Superior temporal gyrus (tissue), 1 donor: ENCODE results near the gene VAMP8.
"Not testable (repeated sequence)": the region's sequence is repeated elsewhere in the genome, so short reads cannot be mapped to it uniquely, and the experiment has no call there.

Experiments used
- DNase-seq: peaks from one replicate; pipeline ENCODE4 v3.0.0-alpha.2; 2016; ENCODE audit errors: extremely low spot score

Gene VAMP8

DNA sequence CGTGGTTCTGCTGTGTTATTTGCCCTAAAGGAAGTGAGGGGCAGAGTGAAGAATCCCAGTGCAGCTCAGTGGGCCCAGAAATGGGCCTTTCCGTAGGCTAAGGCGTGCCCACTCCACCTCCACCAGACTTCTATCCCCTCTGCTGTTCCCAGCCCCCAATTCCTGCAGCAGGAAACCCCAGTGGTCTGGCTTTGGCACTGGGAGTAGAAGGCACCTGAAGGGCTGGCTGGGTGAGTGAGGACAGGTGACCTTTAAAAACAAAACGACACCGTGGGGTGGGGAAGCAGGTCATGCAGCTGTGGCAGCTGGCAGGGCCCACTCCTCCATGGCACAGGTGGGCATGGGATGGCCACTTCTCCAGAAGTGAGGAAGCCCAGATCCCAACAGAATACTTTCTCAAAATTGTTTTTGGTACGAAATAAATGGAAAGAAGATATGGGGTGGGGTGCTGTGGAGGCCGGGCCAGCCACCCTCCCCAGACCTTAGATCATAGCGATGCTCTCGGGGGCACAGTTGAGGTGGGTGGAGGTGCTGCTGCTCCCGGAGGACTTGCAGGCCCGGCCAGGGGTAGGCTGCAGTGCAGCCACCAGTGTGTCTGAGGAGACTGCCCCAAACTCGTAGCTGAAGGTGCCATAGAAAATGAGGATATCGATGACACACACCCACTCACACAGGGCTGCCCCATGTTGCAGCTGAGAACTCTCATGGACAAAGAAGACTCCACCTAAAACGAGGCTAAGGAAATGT lies 21.4 kb downstream of the VAMP8 start:
- no peak for DNase-seq

DNA sequence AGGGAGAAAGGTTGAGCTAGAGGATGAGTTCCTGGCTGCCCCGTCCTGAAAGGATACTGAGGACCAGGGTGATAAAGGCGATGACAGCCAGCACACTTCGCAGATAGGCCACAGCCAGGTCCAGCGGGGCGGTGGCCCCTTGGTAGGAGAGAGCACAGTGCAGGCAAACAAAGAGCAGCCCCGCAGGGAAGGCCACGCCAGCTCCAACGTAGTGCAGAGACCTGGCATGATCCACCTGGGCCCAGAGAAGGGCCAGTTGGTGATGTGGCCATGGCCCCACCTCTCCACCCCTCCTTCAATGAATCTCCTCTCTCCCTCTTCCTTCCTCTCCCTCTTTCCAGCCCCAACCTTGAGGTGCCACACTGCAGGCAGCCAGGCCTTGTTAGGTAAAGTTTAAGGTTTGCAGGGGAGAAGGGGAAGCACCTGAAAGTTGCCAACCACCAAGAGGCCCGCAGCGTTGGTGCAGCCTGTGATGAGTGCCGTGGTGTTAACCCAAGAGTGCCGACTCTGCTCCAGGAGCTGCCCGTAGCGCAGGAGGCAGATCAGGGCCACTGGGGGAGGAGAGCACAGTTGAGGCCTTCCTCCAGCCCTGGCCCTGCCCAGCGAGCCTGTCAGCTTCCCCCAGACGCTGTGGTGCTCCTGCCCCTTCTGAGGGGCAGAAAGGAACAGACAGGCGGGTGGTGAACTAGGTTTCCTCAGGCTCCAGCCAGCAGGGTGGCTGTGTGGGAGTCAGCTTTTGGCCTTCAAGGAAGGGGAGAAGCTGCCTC lies 22.3 kb downstream of the VAMP8 start:
- no peak for DNase-seq

DNA sequence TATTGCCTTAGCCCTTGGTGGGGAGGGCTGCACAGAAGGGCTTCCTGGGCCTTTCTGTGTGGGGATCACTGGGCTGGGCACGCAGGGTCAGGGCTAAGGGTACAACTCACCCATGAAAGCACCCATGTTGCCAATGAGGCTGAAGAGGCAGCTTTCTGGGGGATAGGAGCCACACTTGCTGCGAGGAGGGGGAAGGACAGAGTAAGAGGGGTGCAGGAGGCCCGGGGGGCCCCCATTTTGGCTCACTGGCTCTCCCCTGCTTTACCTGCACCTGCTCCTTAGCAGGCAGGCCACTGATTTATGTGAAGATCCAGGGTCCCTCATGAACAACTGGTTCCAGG lies 22.8 kb downstream of the VAMP8 start:
- no peak for DNase-seq

DNA sequence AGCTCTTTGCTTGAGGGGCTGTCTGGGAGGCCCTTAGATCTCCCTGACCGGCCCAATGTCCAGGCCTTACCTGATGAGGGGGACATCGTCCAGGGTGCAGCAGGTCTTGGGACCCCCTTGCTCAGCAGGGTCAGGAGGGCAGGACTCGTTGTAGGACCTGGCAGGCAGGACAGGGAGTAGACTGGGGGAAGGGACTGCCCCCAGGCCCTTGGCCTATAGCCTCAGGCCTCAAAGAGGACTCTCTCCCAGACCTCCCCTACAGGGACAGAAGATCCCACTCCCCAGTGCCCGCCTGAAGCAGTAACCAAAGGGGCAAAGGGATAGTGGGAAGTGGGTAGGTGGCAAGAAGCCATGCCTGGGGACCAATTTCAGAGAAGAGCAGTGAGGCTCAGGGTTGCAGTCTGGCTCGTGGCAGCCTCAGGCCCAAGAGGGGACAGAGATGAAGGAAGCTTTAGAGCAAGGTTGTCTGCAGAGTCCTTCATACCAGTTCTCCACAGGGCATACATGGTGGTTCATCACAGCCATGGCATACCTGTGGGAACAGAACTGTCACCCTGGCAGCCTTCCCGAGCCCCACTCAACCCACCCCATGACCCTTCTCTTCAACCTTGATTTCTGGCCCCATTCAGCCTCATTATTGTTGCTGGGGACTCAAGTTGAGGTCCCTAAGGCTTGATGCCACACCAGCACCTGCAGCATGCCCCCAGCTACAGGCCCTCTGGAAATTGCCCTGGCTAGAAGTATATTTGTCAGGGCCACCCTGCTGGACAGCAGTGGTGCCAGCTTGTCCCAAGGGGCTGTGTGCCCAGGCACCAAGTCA lies 23.8 kb downstream of the VAMP8 start:
- DNase-seq: no peak

DNA sequence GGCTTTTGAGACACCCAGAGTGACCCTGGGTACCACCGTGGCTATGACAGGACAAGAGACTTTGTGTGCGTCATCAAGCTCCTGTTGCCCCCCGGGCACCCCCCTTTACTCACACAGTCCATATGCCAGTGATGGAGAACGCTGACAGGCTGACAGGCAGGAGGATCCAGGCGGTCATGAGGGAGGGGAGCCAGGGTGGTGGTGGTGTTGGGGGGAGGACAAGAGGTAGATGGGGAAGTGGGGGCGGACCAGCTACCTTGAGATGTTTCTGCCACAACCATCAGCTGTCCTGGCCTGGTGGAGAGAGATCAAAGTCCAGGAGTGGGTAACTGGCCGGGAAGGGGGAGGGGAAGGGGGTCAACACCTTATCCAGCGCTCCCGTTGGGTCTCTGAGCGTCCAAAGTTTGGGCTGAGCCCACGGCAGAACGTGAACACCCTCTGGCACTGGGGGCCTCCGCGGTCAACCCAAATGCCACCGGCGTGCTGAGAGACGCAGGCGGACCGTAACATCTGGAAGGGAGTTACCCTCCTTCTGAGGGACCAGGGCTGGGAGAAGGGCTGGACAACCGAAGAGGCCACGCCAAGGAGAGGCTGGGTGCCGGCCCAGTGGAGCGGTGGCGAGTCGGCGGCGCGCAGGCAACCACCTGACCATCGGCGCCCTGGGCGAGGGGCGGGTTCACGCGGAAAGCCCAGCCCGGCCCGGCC lies 24.5 kb downstream of the VAMP8 start:
- no peak for DNase-seq

DNA sequence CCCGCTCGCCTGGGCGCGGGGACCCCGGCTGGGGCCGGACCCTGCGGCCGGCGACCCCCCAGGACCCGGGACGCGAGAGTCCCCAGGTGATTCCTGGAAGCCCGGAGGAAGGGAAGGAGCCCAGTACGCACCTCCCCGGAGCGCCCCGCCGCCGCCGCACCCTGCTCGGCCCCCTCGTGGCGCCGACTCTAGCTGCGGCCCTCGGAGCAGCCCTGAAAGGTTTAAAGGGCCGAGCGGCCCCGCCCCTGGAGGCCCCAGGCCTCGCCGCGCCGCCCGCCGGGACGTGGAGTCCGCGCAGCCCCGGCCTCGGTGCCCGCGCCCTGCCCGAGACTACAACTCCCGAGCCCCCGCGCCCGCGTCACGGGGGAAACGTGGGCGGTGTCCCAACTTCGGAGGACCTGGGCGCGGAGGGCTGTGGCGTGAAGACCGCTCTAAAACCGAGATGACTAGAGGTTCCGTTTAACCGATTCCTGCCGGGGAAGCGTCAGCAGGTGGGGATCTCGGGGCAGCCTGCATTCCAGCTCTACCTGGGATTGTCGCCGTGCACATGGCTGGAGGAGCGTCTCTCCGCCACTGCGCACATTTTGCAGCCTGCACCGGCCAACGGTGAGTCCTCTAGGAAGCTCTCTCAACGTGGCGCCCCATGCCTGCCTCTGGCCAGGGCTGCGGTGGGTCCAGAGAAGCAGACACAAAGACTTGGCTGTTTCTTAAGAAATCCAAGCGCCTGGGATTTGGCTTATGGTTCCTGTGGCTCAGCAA lies 25.3 kb downstream of the VAMP8 start, which contains the start of gene TMEM150A:
TSS of gene TMEM150A (minus strand) at position 223 of the 759 bp plus-strand sequence. CDS start 750 bp downstream, outside the sequence.
- peak; percentile 91 for DNase-seq

DNA sequence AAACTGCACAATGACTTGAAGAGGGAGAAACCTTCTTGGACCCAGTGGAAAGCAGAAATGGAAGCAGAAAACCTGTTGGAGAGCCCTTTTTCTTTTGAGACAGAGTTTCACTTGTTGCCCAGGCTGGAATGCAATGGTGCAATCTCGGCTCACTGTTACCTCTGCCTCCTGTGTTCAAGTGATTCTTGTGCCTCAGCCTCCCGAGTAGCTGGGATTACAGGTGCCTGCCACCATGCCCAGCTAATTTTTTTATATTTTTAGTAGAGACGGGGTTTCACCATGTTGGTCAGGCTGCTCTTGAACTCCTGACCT lies 26.7 kb downstream of the VAMP8 start:
- not testable (repeated sequence) for DNase-seq

DNA sequence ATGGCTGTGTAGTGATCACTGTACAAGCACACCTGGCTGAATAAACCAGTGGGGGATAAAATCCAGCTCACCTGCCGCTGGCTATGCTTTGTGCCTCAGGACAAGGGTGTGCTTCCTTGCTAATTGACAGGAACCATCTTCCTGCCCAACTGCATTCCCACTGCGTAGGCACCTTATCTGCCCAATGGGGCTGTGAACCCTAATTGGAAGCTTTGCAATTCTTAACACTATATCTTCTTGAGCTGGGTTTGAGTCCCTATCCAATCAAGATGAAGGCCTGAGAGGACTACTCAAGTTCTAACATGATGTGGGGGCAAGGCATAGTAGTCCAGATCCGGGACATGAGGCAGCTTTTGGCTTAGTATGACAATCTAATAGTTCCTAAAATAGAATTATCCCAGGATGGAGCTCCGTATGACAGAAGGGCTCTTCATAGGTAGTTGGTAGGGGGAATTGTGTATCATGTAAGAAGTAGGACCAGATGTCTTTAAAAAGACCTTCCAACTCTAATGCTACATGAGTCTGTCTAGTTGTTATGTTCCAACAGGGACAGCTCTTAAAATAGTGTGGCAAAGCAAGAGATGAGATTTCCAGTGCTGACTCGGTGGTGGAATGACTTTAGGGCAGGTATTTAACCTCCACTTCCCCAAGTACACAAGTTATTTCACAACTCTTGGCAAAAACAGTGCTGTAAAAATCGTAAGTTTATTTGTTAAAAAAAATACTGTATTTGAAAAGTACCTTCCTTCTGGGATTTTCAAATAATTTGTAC lies 27.4 kb downstream of the VAMP8 start:
- DNase-seq: no peak

DNA sequence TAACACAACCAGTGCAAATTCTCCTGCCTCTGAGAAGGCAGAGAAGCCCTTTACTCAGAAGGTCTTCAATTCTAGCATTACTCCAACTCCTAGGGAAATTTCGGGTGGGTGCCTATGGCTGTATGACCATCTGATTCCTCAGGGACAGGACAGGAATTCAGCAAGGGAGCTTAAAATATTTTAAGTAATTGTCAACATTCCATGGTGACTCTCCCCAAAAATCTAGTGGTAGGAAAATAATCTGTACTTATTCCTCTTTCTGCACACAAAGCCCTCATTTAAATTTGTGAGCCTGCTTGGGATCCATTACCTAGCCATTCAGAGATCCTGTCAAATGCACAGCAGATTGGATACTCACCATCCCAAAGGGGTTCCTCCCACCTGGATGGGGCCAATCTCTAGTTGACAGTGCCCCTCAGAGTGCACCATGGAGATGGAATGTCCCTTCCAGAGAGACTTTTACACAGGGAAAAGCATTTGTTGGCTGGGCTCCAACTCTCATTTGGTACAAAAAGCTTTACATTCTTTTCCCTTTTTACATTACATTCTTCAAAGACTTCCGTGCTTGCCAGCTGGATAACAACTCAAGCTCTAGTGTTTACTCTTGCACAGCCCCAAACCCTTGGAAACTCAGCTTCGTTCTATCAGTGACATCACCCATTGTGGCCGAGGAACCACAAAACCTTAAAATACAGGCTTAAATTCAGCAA lies 28.2 kb downstream of the VAMP8 start:
- DNase-seq: no peak

DNA sequence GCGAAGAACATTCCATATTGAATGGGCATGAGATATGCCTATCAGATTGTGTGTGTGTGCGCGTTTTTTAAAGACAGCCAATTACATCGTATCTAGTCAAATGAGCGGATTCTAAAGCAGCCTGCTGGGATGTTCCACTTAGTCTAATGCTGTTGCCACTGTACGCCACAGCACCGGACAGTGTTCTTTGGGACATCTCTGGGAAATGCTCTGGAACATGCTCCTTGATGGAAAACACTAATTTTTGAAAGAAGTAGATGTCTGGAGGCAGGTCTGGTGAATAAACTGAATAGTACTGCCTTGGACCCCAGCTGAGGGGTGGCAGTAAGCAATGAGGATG lies 28.7 kb downstream of the VAMP8 start:
- DNase-seq: no peak

DNA sequence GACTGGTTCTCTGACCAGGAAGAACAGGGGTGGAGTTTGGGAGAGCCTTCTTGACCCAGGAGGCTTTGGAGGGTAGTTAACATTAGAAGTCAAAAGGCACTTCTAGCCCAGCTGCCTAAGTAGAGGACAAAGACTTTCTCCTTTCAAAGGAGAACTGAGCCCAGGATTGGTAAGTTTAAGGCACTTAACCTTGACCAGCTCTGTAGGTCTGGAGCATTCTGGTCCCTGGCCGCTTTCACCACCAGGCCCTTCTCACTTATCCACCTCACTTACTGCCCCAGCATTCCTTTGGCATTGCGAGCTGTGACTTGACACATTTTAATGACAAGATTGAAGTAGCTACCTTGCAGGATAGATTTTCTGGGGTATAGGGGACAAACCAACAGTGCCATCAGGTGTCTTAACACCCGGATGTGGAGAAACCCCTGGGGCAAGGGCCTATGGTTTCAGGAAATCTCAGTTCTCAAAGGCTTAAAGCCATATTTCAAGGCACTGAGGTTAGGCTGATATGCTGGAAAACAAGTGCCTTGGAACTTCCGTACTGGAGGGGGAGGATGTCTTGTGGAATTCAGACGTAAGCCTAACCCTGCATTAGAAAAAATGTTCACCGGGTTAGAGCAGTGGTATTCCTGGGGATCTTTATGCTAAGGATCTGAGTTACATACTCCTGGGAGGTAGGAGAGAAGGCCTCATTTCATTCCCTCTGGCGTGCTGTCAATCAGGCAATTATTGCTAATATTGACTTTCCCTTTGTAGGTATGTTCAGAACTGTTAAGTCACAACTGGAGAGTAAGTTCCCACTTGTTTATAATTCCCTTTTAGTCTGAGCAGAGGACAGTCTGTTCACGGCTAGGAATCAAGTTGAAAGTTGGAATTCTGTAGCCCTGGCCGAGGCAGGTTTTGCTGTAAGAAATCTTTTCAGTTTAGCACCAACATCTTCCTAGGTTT lies 30.2 kb downstream of the VAMP8 start:
- DNase-seq: no peak

DNA sequence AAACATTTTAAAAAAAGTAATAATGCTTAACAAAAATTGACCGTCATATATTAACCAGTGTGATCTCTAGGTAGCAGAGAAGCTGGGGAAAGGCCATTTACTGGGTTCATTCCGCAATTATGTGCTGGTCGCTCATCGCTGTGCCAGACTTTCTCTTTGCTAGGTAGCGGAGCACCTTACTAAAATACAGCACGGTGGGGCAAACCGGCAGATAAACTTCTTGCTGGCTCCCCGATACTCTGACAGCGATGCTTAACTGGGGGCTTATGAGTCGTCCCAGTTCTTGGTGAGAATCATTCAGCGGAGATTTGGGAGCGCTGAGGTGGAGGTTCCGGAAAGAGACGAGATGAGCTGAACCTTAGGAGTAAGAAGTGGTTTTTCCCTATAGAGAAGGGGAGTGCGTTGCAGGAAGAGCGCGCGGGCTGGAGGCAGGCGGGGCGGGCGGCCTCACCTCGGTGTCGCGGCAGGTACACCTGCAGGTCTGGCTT lies 33.9 kb downstream of the VAMP8 start:
- no peak for DNase-seq

DNA sequence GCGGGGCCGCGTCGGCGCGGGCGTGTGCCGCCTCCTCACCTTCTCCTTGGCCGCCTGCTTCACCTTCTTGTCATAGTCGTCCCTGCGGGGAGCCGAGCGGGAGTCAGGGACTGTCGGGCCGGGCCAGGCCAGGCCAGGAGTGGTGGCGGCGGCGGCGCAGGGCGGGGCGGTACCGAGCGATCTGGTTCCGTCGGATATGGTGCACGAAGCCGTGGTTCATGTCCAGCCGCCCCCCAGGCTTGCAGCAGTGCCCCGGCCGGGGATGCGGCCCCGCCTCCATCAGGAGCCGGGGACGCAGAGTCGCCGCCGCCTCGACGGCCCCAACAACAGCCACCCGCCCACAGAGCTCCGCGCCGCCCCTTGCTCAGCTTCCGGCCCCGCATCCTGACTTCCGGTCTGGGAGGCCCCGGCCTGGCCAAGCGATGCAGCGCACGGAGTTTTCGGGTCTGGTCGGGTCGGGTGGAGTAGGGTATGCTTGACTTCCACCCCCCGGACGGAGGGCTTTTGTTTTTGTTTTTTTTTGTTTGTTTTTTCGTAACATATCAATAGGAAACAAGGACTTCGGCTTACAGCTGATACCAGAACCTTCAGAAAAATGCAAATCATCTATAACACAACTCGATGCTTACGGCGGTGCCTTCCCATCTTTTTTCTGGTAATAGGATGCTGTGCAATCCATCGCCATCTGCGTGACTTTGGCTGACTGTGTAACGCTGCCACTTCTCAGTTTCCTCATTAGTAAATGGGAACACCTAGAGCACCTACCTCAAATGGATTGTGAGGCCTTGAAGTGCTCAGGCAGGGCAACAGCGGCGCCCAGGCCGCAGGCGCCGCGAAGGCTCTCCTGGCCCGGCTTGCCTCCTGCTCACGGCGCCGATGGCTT lies 34.6 kb downstream of the VAMP8 start, which contains the start of gene C2orf68:
TSS of gene C2orf68 (minus strand) at position 362 of the 883 bp plus-strand sequence. CDS start at position 280, 82 bp downstream.
- peak; percentile 91 for DNase-seq

DNA sequence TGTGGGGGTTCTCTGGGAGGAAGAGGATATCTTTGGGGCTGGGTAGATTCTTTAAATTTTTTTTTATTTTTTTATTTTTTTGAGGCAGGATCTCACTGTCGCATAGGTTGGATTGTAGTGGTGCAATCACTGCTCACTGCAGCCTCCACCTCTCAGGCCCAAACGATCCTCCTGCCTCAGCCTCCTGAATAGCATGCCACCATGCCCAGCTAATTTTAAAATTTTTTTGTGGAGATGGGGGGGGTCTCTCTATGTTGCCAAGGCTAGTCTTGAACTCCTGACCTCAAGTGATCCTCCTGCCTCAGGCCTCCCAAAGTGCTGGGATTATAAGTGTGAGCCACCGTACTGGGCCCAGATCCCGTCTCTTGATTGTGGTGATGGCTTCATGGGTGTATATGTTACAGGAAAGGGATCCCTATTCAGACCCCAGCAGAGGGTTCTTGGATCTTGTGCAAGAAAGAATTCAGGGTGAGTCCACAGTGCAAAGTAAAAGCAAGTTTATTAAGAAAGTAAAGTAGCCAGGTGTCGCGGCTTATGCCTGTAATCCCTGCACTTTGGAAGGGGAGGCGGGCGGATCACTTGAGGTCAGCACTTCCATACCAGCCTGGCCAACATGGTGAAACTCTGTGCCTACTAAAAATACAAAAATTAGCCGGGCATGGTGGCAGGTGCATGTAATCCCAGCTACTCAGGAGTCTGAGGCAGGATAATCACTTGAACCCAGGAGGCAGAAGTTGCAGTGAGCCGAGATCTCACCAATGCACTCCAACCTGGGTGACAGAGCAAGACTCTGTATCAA lies 36.5 kb downstream of the VAMP8 start:
- DNase-seq: no peak

DNA sequence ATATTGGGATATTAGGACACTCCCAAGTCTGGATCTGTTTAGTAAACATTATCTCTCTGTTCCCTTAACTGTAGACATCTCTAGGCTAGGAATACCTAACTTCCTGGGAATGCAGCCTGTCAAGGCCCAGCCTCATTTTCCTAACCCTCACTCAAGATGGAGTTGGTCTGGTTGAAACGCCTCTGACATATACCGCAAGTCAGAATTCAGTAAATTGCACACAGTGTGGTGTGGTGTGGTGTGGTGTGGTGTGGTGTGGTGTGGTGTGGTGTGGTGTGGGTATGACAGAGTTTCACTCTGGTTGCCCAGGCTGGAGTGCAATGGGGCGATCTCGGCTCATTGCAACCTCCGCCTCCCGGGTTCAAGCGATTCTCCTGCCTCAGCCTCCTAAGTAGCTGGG lies 37.4 kb downstream of the VAMP8 start:
- not testable (repeated sequence) for DNase-seq

DNA sequence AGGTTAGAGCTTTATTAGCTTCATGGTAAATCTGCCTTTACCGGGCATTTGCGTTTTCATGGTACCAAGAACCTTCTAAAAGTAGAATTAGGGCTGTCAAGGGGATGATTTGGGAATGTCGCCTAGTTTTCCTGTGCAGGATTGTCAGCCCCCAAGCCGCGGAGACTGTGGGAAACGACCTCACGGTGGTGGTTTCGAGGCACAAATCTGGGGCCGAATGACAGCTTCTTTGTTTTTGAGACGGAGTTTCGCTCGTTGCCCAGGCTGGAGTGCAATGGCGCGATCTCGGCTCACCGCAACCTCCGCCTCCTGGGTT lies 38.0 kb downstream of the VAMP8 start:
- no peak for DNase-seq

DNA sequence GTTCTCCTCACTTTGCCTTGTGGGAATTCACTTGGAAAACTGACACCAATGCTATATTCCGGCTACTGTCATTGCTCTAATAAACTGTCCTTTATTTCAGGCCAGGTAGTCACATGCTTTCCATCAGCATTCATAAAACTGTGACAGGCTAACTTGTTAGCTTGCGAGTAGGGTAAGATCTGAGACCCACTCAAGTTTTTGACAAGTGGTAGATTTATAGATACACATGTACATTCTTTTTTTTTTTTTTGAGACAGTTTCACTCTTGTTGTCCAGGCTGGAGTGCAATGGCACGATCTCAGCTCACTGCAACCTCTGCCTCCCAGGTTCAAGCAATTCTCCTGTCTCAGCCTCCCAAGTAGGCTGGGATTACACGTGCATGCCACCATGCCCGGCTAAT lies 40.3 kb downstream of the VAMP8 start:
- not testable (repeated sequence) for DNase-seq
